ENCODE measurements around the gene MRPL20.
A peak's percentile ranks its signal among the peaks of the same experiment; 100 is the strongest.
"Not testable (repeated sequence)": the region's sequence is repeated elsewhere in the genome, so short reads cannot be mapped to it uniquely, and the experiment has no call there.

Gene MRPL20

GRCh38 chr1:1449099-1449739, 42.1 kb upstream of the MRPL20 start, which contains the start of gene ATAD3C:
Gene ATAD3C, plus strand, starts transcription at chr1:1449689. Its CDS starts 995 bp downstream, at chr1:1450684.
- TF ChIP-seq, protein P1, sequence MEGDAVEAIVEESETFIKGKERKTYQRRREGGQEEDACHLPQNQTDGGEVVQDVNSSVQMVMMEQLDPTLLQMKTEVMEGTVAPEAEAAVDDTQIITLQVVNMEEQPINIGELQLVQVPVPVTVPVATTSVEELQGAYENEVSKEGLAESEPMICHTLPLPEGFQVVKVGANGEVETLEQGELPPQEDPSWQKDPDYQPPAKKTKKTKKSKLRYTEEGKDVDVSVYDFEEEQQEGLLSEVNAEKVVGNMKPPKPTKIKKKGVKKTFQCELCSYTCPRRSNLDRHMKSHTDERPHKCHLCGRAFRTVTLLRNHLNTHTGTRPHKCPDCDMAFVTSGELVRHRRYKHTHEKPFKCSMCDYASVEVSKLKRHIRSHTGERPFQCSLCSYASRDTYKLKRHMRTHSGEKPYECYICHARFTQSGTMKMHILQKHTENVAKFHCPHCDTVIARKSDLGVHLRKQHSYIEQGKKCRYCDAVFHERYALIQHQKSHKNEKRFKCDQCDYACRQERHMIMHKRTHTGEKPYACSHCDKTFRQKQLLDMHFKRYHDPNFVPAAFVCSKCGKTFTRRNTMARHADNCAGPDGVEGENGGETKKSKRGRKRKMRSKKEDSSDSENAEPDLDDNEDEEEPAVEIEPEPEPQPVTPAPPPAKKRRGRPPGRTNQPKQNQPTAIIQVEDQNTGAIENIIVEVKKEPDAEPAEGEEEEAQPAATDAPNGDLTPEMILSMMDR (conservative IDR thresholded peaks at IDR 0.05; ENCODE audit: low read depth), result no peak
- CTCF ChIA-PET, result no interaction called here
- H3K27ac ChIP-seq, result no peak within 1 kb of the TSS
- POLR2A ChIA-PET (ENCODE audit: low non-redundant PET), result no interaction called here
- DNase-seq (ENCODE audit: low spot score), result no peak

- CTCF ChIA-PET, result interaction anchor here (0.6 kb wide), 1 partner anchor 46 kb away, joined by 4 read pairs; no protein-coding TSS in a partner anchor
- DNase-seq (ENCODE audit: low spot score); H3K27ac ChIP-seq; POLR2A ChIA-PET (ENCODE audit: low non-redundant PET): not testable (repeated sequence)
Observed at GRCh38 chr1:1446631-1447030, 39.5 kb upstream of the MRPL20 start.

GRCh38 chr1:1442069-1442770, 35.1 kb upstream of the MRPL20 start:
- ChIA-PET POLR2A (ENCODE audit: low non-redundant PET) (no interaction called here), CTCF (interaction anchor here (0.6 to 2.0 kb wide), 7 partner anchors 9 to 97 kb away, joined by 3 to 15 read pairs (median 5); partner anchors contain the start of gene MRPL20)
- TF ChIP-seq, protein P1 (conservative IDR thresholded peaks at IDR 0.05; ENCODE audit: low read depth), result no peak
- DNase-seq (ENCODE audit: low spot score), result no peak
- H3K27ac ChIP-seq, result no peak overlapping the region

DNA sequence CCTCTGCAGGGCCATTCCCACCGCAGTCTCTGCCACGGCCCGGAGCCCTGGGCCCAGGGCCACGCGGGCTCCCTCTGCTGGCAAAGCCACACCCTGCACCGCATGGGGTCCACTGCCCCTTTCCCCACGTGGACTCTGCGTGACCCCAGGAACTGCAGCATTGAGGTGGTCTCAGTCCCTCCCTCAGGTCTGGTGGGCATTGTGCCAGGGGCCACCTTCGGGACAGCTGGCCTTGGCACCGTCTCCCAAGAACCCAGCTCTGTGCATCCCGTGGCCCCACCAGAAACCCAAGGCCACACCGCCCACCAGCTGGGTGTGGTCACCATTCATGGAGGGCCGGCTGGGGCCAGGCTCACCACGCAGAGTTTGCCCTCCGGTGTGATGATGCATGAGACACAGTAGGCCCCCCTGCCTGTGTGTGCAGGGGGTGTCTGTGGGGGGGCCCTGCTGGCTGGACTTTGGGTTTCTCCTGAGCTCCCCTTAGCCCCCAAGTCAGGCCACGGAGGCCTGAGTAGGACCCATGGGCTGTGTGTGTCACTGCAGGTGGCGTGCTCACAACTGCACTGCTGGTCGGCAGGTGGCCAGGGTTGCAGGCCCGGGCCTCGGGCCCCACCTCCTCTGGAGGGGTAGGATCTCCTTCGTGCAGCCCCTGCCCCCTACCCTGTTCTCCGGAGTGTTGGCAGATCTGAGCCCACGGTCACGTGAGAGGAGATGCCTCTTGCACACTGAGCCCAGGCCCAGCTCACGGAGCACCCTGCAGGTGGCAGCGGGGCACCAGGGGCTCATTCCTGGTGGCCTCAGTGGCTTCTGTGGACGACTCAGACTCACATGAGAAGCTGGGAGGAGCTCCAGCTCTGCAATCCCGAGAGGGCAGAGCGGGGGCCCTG, 34.2 kb upstream of the MRPL20 start:
- H3K27ac ChIP-seq, result no peak overlapping the region
- ChIA-PET POLR2A (ENCODE audit: low non-redundant PET) (interaction anchor here (0.6 kb wide), 1 partner anchor 66 kb away, joined by 4 read pairs; the partner anchor contains the start of gene AURKAIP1), CTCF (interaction anchor here (0.6 to 2.0 kb wide), 13 partner anchors 10 to 42 kb away, joined by 3 to 15 read pairs (median 3); partner anchors contain the start of genes ANKRD65, CCNL2 and MRPL20)
- TF ChIP-seq, protein P1 (conservative IDR thresholded peaks at IDR 0.05; ENCODE audit: low read depth), result peak; percentile 94
- DNase-seq (ENCODE audit: low spot score), result peak; percentile 67

- DNase-seq (ENCODE audit: low spot score), result no peak
- TF ChIP-seq, protein P1 (conservative IDR thresholded peaks at IDR 0.05; ENCODE audit: low read depth), result no peak
- ChIA-PET POLR2A (ENCODE audit: low non-redundant PET) (interaction anchor here (0.6 kb wide), 1 partner anchor 38 kb away, joined by 3 read pairs; no protein-coding TSS in a partner anchor), CTCF (interaction anchor here (0.6 to 2.0 kb wide), 9 partner anchors 10 to 41 kb away, joined by 3 to 15 read pairs (median 3); partner anchors contain the start of genes CCNL2 and MRPL20)
- H3K27ac ChIP-seq, result no peak overlapping the region
Observed at GRCh38 chr1:1440262-1441001, 33.3 kb upstream of the MRPL20 start.

GRCh38 chr1:1439546-1440261, 32.6 kb upstream of the MRPL20 start:
- ChIA-PET POLR2A (ENCODE audit: low non-redundant PET) (interaction anchor here (0.6 kb wide), 1 partner anchor 37 kb away, joined by 3 read pairs; no protein-coding TSS in a partner anchor), CTCF (interaction anchor here (1.0 to 1.8 kb wide), 2 partner anchors 31 to 40 kb away, joined by 6 to 9 read pairs; partner anchors contain the start of gene CCNL2)
- DNase-seq (ENCODE audit: low spot score), result no peak
- TF ChIP-seq, protein P1 (conservative IDR thresholded peaks at IDR 0.05; ENCODE audit: low read depth), result no peak
- no peak overlapping the region for H3K27ac ChIP-seq

All from RWPE1 (cell line).